NOMO-1 treated with DMSO at 0.1 percent for 48 hours (cell line): ENCODE results near the gene STON1.
"Not testable (repeated sequence)": the region's sequence is repeated elsewhere in the genome, so short reads cannot be mapped to it uniquely, and the experiment has no call there.

ENCODE experiments used
- DNase-seq: peaks from one replicate; lab custom pipeline; 2025; ENCODE audit not compliant: unreplicated experiment; lab: John Stamatoyannopoulos, UW

STON1 gene

GRCh38 chr2:48617618-48618017, 87.7 kb downstream of the STON1 start, which contains the start of gene GTF2A1L:
Gene GTF2A1L (plus strand): TSS chr2:48617856. CDS start chr2:48617875, 19 bp downstream.
- DNase-seq = no peak

DNA sequence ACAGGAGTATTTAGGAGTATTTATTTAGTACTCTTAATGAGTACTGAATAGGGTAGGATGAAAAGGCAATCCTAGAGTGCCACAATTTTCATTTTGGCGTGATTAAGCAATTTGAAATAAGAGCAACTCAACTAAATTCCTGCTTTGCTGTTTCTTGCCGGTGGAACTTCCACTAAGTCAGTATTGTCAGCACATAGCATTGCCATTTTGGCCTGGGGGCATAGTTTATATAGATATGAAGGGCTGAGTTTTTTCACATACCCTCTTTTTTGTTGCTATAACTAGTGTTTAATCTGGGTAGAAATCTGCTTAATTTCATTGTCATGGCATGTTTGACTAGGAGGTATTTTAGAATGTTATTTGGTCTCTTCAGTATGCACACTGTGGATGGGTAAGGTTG, 89.6 kb downstream of the STON1 start:
- DNase-seq = no peak

GRCh38 chr2:48620604-48621003, 90.7 kb downstream of the STON1 start:
- DNase-seq = no peak

- not testable (repeated sequence) for DNase-seq
These were observed 92.7 kb downstream of the STON1 start for GRCh38 chr2:48622691-48623090.

GRCh38 chr2:48624696-48625095, 94.7 kb downstream of the STON1 start:
- no peak for DNase-seq

DNA sequence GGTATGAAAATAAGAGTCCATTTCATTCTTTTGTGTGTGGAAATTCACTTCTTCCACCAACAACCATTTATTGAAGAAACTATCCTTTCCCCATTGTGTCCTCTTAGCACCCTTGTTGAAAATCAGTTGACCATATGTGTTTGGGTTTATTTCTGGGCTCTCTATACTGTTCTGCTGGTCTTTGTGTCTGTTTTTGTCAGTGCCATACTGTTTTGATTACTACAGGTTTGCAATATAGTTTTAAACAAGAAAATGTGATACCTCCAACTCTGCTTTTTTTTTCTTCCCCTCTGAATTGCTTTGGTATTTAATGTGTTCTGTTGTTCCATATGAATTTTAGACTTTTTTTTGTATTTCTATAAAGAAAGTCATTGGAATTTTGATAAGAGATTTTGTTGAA, 96.1 kb downstream of the STON1 start:
- no peak for DNase-seq

DNA sequence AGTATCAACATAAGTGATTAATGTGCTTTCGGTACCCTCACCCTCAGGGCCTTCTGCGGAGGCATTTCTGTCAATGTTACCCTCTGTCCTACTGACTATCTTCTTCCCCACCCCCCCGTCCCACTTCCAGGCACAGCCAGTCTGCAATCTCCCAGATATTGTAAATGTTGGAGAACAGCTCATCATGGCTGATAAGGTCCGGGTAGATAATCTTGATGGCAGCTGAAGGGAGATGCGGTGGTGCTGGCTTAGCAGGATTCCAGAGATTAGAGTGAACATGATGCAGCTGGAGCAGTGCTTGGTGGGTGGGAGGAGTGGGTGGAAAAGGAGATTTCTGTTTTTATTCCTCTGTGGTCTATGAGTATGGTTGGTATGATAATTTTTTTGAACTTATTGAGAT, 103.2 kb downstream of the STON1 start:
- no peak for DNase-seq

GRCh38 chr2:48635786-48636185, 105.8 kb downstream of the STON1 start:
- DNase-seq = no peak

DNA sequence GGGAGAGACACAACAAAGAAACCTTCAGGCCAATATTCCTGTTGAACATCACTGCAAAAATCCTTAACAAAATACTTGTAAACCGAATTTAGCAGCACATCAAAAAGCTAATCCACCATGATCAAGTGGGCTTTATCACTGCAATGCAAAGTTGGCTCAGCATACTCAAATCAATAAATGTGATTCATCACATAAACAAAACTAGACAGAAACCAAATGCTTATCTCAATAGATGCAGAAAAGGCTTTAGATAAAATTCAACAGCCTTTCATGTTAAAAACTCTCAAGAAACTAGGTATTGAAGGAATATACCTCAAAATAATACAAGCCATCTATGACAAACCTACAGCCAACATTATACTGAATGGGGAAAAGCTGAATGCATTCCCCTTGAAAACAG, 108.3 kb downstream of the STON1 start:
- DNase-seq = no peak
